ENCODE data around the gene NRXN3.

The NRXN3 gene

DNA sequence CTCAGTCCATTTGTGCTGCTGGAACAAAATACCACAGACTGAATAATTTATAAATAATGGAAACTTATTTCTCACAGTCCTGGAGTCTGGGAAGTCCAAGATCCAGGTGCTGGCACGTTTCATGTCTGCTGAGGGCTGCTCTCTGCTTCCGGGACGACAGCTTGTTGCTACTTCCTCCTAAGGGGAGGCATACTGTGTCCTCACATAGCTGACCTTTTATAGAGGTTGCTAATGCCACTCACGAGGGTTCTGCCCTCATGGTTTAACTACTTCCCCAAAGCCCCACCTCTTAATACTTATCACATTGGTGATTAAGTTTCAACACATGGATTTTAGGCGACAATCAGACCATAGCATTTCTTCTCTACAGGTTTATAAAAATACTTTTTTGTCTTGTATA, 411.1 kb downstream of the NRXN3 start:
- no peak for DNase-seq (ENCODE audit: low spot score)

DNA sequence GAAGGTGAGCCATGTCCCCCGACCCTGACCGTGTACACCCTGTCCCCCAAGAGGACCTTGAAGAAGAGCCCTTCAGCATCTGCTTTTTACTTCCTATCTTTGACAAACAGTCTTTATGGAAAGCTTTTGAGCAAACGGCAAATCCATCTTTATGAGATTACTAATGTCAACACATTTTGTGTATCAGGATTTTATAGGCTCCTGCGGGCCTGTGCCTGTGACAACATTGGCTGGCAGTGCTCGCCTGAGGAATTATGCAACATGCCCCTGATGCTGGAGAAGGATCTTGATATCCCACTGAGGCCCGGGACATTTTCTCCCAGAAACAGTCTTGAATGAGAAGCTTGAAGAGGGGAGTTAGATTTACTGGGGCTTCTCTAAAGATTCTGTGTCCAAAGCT, 416.5 kb downstream of the NRXN3 start:
- no peak for DNase-seq (ENCODE audit: low spot score)

DNA sequence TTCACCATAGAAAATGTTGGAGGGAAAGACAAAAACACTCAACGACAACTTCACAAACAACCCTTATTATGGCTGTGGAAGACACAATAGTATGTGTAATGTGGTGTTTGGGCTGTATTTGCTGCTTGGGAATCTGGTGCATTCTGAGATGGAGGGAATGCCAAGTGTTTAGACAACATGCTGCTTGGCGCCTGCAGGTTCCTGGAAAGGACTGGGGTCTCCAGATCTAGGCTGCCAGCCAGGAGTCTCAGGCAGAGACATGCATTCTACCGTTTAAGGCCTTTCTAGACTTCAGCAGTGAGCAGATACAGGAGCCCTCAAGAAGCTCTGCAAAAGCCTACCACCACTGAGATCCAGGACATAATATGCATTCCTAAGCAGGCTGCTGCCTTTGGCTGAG, 418.7 kb downstream of the NRXN3 start:
- no peak for DNase-seq (ENCODE audit: low spot score)

DNA sequence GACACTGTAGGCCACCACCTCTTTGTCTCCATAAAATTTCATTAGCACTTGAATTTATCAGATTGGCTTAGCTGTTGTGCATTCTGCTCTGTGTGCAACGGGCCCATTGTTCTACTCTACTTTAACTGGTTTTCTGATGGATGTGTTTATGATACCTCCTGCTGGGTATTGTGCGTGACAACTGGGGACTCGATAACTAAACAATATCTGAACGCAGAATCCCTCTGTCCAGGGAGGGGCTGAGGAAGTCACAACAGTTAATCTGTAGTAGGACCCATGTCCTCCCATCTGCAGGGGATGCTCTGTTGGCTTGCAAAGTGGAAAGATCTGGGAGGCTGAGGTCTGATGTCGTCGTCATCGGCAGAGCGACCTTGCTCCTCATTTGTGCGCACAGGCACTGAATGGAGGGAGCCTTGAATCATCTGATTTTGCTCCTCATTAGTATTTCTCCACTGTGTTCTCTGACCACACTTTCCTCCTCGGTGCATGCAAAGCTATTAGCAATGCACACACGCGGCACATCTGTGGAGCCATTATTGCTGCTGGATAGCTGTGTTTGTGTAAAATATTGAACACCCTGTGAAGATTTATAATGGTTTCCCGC, 422.5 kb downstream of the NRXN3 start:
- DNase-seq (ENCODE audit: low spot score), result no peak

DNA sequence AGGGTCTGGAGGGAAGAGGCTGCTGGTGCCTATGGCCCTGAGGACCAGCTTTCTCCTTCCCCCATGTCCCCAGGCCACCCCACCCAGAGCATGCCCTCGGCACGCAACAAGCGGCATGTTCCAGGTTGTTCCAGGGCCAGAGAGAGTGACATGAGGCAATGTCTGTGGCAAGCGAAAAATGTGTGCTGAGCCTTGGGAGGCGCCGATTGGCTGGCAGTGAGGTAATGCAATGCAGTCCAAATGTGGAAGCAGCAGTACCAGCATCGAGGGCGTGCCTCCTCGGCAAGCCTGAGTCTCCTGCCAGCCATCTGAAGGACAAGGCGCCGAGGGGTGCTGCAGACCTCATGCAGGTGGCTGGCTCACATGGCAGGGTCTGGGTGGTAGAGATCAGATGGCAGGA, 423.8 kb downstream of the NRXN3 start:
- no peak for DNase-seq (ENCODE audit: low spot score)

DNA sequence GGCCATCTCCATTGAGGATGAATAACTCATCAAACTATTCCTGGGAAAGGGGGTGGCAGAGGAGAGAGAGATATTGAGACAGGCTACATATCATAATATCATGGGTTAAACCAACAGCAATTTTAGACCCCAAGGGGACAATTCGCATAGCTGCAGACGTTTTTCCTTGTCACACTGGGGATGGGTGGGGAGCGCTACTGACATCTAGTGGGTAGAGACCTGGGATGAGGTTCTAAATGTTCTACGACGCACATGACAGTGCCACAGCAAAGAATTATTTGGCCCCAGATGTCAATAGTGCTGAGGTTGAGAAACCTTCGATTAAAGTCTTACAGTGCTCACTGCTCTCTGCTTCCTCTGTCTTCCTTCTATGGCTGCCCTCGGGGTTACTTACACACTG, 425.6 kb downstream of the NRXN3 start:
- no peak for DNase-seq (ENCODE audit: low spot score)

DNA sequence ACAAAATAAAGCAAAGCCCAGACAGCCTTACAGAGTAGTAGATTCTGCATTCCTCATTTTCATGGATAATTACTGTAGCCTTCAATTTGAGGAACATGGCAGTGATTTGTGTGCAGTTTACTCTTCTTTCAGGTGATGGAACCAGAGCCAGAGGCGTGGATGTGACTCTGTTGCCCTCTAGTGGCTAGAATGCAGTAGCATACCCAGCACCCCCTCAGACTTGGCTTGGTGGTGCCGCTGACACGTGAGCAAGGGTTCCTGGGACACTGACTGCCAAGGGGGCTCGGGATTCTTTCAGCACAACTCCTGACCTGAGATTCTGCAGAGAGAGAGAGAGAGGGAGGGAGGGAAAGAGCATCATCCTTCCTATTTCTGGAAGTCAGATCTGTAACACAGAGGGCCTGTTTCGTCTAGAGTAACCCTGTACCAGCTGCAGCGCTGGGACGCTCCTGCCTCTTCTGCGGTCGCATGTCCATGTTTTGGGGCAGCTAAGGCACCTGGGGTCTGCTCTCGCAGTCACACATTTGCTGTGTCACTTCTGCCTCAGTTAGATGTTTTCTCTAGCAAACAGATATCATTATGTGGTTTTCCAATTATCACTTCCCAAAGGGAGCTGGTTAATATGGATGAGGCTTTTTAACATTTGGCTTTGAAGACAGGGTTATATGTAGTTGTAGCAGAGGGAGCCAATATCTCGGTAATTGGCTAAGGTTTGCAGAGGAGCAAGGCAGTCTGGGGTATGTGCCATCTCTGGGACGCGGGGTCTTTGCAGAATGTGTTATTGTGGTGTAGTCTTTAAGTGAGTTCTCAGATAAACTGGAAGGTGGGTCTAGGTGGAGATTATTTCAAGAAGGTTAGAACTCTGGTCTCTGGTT, 428.1 kb downstream of the NRXN3 start:
- DNase-seq (ENCODE audit: low spot score), result peak; percentile 5

DNA sequence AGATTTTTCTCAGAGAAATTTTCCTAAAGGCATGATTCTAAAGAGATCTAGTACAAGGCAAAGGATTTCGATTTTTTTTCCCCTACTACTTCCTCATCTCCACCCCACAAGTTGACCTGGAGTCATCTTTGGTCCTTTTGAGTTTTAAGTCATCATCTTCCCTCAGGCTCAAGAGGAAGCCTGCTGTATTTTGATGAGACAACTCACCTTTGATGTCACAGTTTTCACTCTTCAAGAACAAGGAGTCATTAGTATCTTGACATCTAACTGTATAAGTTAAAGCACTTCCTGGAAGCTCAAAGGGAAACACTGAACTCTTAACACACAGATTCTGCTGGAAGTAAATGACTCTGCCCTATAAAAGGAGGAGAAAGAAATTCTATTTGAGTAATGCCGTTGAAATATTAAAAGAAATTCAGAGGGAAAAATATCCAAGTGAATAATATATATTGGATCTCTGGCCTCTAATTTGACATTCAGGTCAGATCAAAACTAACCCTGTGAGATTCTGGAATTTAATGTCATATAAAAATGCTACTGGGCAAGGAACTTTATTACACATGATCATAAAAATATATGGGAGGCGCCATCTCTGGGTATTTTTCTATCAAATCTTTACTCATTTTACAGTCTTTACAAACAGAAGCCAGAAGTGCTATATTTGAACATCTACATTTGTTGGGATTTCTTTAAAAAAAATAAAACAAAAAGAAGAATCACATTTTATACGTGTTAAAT, 435.0 kb downstream of the NRXN3 start:
- DNase-seq (ENCODE audit: low spot score), result no peak

DNA sequence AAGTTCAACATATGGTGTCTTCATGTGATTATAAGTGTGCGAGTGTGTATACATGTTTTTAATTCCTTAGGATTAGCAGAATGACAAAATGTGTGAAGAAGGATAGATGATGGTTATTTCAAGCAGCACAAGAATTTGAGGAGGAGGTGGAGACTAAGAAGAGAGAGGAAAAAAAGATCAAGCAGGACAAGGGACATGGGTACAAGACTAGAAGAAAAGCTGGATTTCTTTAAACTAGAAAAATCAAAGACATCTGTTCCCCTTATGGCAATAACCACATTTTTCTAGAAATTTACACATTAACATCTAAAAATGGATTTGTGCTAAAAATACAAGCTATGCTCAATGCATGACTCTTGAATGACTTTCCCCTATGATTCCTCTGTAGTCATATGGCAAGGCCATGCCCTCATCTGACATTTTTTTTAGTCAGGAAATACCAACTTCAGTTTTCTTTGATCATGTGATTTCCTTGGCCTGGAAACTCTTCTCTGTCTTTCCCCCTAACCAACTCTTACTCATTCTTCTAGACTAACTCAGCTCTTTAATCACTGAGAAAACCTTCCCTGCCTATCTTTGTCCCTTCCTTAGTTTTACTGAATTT, 435.8 kb downstream of the NRXN3 start:
- DNase-seq (ENCODE audit: low spot score), result no peak

DNA sequence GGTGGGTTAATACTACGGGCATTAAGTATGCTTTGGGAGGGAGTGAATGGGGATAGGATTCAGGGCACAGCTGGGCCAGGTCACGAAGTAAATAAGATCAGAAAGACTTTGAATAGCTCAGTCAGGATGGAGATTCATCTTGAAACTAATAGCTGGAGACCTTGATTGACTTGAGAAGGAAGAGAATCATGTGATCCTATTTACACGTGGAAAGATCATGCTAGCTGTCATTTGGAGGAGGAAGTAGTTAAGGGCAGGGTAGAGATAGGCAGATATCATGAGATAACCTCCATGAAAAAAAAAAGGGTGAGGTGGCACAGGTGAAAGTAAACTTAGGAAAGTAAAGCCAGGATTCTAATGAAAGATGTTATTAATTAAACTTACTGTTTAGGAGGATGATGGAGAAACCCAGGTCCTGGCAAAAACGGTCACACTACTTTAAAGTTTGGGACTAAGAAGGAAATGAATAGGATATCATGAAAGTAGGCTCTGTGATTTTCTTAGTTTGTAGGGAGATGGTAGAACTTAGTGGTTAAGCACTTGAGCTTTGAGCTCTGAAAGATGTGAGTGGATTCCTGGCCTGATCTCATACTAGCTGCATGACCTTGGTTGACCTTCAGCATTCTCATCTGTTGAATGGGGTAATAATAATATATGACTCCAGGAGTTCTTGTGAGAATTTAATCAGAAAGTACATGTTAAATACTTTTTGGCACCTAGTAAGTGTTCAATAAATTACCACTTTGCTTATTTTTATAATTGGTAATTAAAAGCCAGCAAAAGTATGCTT, 439.0 kb downstream of the NRXN3 start:
- DNase-seq (ENCODE audit: low spot score), result no peak

DNA sequence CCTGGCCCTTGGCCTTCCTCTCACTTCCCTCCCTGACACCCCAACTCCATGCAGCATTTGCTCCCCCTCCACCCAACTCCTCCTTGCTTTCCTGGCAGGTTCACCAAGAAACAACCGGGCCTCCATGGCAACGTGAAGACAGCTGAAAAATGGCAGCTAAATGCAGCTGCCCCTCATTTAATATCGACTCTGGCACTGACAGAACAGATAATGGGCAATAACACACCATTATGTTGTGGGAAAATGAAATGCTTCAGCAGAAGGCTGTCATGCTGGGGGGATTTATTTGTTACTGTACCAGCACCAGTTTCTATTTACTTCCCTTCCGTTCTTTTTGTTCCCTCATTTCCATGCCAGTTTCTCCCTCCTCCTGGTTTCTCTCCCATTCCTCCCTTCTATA, 440.8 kb downstream of the NRXN3 start:
- no peak for DNase-seq (ENCODE audit: low spot score)

DNA sequence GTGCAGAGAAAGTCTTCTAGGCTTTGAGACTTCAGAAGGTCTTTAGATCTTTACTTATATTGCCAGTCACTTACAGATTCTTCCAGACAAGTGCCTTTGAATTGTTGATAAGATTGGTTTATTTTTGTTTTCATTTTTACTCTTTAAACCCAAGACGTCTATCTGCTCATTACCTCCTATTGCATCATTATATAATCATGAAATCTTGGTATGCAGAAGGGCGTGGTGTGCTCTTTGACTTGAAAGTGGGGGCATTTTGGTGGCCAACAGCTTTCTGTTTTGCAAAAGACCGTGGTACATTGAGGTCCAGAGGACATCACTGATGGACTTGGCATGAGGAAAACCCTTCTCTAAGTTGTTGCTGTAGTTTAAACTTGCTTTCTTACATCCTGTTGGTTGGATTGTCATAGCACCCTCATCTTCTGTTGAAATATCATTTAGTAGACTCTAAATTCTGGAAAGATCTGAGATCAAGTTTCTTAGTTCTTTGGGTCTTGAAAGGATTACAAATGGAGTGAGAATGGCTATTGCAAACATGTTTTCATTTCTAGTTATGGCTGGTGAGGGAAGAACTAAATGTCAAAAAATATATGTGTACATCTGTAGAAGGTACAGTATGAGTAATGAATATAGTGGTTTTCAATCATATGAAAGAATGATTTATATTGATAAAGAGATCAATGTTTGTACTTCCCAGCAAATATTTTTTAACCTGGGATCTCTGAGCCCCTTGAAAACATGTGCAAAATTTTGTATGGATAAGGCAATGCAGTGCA, 441.8 kb downstream of the NRXN3 start:
- no peak for DNase-seq (ENCODE audit: low spot score)

DNA sequence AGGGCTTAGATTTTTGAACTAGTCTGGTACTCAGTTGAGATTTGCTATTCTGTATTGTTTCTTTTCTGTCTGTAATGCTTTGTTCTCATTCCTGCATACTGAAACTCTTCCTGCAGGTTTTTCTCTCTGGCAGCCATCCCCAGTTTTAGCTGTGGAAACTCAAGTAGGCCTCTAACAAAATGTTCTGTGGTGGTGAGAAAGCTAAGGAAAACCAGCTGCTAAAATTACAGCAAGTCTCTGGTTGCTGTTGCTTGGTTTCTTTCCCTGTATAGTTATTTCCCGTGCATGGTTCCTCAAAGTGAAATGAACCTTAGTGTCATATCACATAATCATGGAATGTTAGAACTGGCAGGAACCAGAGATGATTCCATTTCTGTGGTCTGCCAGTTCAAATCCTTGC, 442.5 kb downstream of the NRXN3 start:
- no peak for DNase-seq (ENCODE audit: low spot score)

DNA sequence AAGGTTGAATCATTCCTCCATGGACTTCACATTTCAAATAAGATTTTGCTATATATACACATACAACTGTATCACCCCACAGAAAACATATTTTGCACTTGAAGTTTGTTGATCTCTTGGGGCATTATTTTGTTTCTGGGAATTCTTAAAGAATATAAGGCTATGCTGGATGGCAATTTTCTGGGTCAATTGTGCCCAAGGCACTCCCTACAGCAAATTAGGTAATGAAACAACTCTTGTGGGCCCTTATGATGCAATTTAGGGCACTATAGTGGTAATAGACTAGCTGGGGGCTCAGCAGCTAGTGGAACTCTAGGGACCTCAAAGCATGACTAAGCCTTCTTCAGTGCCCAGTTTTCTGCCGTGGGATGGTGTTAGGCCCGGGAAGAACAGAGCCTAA, 444.4 kb downstream of the NRXN3 start:
- DNase-seq (ENCODE audit: low spot score), result no peak

DNA sequence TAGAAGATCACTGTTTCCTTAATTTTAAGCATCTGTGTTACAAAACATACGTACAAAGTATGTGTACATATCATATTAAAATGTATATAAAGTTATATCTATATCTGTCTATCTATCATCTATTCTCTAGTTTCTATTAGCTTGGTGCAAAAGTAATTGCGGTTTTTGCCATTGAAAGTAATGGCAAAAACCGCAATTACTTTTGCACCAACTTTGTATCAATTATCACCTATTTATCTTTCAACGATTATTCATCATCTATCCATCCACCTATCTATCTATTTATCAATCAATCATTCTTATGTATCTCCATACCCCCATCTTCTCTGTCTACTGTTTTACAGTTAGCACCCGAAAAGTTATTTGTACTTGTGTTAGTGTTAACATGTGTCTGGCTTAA, 447.6 kb downstream of the NRXN3 start:
- DNase-seq (ENCODE audit: low spot score), result no peak

DNA sequence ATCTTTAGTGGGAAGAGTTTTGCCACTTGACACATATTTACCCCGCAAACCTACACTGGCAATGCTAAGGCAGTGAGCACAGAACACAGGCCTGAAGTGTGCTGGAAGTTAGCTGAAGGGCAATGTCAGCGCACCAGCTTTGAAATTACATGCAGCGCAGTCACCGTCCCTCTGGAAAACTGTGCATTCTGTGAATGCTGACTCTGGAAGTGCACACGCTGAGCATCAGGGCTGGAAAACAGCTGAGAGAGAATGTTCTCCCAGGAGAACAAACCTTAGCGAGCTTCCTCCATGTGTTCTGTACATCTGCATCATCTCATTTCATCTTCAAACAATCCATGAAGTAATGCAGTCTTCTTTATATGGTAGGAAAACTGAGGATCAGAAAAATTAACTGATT, 448.2 kb downstream of the NRXN3 start:
- DNase-seq (ENCODE audit: low spot score), result no peak

DNA sequence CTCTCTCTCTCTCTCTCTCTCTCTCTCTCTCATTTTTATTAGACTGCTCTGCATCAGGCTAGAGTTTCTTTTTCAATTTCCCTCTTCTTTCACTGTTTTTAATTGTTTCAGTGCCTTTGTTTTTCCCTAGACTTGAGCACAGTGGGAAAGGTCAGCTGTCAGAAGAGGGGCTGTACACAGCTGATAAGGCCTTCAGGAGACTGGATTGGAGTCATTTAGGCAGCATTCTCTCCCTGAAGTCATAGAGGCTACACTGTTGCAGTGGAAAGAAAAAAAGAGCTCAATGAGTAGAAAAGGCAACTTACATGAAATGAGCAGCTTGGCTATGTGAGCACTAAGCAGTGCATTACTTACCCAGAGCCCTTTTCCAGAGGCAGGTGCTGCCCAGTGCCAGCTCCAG, 456.9 kb downstream of the NRXN3 start:
- DNase-seq (ENCODE audit: low spot score), result no peak

DNA sequence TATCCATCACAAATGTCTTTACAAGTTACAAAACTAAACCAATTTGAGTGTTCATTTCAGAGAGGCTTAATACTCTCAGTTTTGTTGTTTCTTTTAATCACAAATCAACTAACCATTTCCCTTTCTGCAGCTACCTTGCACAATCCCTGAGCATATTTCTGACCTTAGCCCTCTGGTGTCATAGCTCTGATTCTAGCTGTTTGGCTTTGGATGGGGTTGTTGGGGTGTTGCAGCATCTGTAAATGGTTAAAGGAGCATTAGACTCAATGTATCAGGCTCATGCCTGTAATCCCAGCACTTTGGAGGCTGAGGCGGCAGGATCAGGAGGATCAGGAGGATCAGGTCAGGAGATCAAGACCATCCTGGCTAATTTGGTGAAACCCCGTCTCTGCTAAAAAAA, 461.4 kb downstream of the NRXN3 start:
- DNase-seq (ENCODE audit: low spot score), result no peak

DNA sequence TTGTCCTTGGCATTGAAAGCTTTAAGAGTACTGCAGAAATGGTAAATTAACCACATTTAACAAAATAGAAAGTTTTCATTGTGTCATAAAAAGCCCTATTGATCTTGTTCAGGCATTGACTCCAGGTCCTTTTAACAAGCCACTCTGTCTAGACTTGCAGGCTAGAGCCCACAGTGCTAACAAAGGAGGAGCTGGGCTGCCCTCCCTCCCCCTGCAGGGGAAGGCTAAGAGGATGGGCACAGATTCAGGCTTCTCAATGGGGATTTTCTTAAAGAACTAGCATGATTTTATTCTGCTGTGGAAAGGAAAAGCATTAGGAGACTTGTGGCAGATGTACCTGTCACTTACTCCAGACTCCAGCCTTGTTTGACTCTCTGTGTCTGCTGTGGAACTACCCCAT, 463.6 kb downstream of the NRXN3 start:
- DNase-seq (ENCODE audit: low spot score), result no peak

DNA sequence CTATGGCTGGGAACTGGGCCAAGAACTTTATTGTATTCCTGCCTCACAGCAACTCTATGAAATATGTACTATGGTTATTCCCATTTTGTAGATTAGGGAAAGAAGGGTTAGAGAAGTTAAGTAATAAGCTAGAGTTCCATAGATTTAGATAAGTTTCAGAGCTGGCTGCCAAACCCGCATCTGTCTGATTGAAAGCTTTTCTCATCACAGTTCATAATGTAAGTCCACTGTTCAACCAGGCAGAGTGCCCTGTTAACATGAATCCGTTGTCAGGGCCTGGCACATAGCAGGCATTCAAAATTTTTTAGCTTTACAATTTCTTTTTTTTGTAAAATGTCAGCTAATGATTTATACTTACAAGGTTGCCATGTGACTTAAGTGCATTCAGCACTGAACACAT, 467.3 kb downstream of the NRXN3 start:
- DNase-seq (ENCODE audit: low spot score), result no peak

DNA sequence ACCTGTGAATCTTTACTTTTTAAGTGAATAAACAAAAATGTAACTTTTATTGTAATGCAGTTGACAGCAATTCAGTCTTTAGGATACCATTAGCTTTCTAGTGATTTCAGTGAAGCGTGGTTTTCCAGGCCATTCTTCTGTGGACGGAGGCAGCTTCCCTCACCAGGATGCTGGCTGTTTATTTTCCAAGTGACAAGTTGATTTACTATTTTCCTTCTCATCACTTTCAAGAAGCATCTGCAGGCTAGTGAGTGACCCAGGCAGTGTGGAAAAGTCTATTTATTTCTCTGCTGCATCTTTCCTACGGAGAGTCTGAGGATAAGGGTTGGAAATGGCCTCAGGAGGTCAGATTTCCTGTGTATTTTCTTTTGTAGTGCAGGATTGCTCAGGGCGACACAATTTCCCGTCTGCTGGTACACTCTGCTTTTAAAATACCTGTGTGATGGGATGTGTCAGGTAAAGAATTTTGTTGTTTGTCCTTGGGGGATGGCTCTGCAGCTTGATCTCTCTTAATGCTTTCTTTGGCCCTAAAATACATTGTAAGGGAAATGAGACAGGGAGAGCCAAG, 467.8 kb downstream of the NRXN3 start:
- DNase-seq (ENCODE audit: low spot score), result no peak
